22Rv1 (cell line): ENCODE measurements around the gene TOPBP1.

ENCODE experiments used
- ZFX ChIP-seq: fragments of 450-650 bp; IDR thresholded peaks from 2 replicates; pipeline ENCODE4 v1.6.1; 2017; ENCODE audit warnings: antibody characterized with exemption, borderline replicate concordance
- TF ChIP-seq, protein P1 (sequence below): fragments of 450-650 bp; IDR thresholded peaks from 2 replicates; pipeline ENCODE4 v1.5.1; 2017; ENCODE audit warnings: mild to moderate bottlenecking

DNA sequence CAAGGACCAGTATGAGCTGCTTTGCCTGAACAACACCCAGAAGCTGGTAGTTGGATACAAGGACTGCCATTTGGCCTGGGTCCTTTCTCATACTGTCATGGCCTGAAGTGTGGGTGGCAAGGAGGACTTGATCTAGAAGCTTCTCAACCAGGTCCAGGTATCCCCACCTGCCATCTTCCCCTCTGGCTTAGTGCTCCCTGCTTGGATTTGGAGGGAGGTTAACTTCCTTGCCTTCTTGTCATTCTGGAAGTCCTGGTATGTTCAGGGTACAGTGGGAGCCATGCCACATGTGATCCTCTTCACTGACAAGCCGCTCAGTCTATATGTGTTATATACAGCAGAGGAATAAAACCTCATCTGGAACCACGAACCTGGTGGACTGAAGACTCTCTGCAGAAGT is 37.7 kb upstream of the TOPBP1 start:
- TF ChIP-seq, protein P1, sequence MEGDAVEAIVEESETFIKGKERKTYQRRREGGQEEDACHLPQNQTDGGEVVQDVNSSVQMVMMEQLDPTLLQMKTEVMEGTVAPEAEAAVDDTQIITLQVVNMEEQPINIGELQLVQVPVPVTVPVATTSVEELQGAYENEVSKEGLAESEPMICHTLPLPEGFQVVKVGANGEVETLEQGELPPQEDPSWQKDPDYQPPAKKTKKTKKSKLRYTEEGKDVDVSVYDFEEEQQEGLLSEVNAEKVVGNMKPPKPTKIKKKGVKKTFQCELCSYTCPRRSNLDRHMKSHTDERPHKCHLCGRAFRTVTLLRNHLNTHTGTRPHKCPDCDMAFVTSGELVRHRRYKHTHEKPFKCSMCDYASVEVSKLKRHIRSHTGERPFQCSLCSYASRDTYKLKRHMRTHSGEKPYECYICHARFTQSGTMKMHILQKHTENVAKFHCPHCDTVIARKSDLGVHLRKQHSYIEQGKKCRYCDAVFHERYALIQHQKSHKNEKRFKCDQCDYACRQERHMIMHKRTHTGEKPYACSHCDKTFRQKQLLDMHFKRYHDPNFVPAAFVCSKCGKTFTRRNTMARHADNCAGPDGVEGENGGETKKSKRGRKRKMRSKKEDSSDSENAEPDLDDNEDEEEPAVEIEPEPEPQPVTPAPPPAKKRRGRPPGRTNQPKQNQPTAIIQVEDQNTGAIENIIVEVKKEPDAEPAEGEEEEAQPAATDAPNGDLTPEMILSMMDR, result no peak
- no peak for TF ChIP-seq ZFX
